Mesothelial cell of epicardium (in vitro differentiated cells): ENCODE results near the gene PASD1. TPM values are rescaled to one million over a fixed set of nuclear protein-coding genes. Genes with fewer than 3 reads are reported as not detected.

Experiments used
- DNase-seq, 2 experiments: peaks; one replicate each; pipeline ENCODE4 v3.0.0; 2021; ENCODE audit warnings: low spot score in 2 of 2; ENCODE audit not compliant: unreplicated experiment in 2 of 2
- H3K27ac Mint-ChIP-seq: 2 replicates; pipeline ENCODE4 v1.8.0; 2021; ENCODE audit warnings: mixed read lengths
- H3K27me3 Mint-ChIP-seq: 2 replicates; pipeline ENCODE4 v1.8.0; 2021; ENCODE audit warnings: low read depth, mixed read lengths
- H3K36me3 Mint-ChIP-seq: 2 replicates; pipeline ENCODE4 v1.8.0; 2021; ENCODE audit warnings: mixed read lengths
- H3K4me1 Mint-ChIP-seq: 2 replicates; pipeline ENCODE4 v1.8.0; 2021; ENCODE audit warnings: mixed read lengths
- H3K4me3 Mint-ChIP-seq: 2 replicates; pipeline ENCODE4 v1.8.0; 2021; ENCODE audit warnings: mild to moderate bottlenecking, moderate library complexity, mixed read lengths
- H3K9me3 Mint-ChIP-seq: 2 replicates; pipeline ENCODE4 v1.8.0; 2021; ENCODE audit warnings: mixed read lengths
- total RNA-seq: library from RNA; stranded (reverse); gene quantifications from 3 replicates; pipeline ENCODE4 v1.2.1, GENCODE V29; 2021
- TF ChIP-seq, protein P1 (sequence below): fragments of 200-600 bp; sonication (generic); IDR thresholded peaks from one replicate; pipeline ENCODE4 v1.5.0; 2021; ENCODE audit warnings: antibody characterized with exemption; ENCODE audit not compliant: unreplicated experiment

Gene PASD1
- total RNA-seq, 1 donor from 2014 or later = not detected

DNA sequence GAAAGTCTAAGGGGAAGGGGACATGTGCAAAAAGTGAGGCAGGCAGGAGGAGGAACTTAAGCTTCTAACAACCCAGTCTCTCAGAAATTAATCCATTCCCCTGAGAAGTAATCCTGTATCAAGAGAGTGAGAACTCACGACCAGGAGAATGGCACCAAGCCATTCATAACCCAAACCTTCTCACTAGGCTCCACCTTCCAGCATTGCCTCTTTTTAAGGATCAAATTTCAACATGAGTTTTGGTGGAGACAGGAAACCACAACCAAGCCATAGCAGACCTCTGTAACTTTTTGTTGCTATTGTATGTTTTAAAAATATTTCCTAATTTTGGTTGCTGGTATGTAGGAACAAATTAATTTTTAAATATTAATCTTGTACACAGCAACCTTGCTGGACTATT lies 32.8 kb downstream of the PASD1 start:
- TF ChIP-seq, protein P1, sequence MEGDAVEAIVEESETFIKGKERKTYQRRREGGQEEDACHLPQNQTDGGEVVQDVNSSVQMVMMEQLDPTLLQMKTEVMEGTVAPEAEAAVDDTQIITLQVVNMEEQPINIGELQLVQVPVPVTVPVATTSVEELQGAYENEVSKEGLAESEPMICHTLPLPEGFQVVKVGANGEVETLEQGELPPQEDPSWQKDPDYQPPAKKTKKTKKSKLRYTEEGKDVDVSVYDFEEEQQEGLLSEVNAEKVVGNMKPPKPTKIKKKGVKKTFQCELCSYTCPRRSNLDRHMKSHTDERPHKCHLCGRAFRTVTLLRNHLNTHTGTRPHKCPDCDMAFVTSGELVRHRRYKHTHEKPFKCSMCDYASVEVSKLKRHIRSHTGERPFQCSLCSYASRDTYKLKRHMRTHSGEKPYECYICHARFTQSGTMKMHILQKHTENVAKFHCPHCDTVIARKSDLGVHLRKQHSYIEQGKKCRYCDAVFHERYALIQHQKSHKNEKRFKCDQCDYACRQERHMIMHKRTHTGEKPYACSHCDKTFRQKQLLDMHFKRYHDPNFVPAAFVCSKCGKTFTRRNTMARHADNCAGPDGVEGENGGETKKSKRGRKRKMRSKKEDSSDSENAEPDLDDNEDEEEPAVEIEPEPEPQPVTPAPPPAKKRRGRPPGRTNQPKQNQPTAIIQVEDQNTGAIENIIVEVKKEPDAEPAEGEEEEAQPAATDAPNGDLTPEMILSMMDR = no peak
- no peaks in the 10 kb centered on the region for H3K4me1 Mint-ChIP-seq
- no peak for DNase-seq
- H3K9me3 Mint-ChIP-seq = peaks cover 18% of the 10 kb centered on the region
- H3K27ac Mint-ChIP-seq = no peak overlapping the region
- no peak overlapping the region for H3K4me3 Mint-ChIP-seq
- H3K36me3 Mint-ChIP-seq = no peaks in the 10 kb centered on the region
- H3K27me3 Mint-ChIP-seq = no peaks in the 10 kb centered on the region

DNA sequence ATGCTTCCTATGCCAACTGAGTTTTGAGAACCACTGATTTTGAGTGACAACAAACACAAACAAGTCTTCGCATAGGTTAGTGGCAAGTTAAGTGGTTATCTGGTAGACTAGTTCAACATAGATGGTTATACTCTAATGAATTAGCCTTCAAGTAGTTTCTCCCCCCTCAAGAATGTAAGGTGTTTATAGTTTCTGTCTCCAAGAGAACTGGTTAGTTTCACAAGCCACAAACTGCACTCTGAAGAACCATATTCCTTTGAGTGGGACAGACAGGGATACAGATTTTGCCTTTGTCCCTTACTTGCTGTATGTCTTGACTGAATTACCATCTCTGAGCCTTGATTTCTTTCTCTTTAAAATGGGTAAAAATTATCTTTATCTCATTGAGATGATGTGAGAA lies 41.5 kb downstream of the PASD1 start:
- Mint-ChIP-seq H3K27ac (no peak overlapping the region), H3K36me3 (no peaks in the 10 kb centered on the region), H3K9me3 (peaks cover 39% of the 10 kb centered on the region), H3K4me3 (no peak overlapping the region), H3K27me3 (peaks cover 13% of the 10 kb centered on the region), H3K4me1 (no peaks in the 10 kb centered on the region)
- no peak for DNase-seq
- TF ChIP-seq, protein P1 = no peak

DNA sequence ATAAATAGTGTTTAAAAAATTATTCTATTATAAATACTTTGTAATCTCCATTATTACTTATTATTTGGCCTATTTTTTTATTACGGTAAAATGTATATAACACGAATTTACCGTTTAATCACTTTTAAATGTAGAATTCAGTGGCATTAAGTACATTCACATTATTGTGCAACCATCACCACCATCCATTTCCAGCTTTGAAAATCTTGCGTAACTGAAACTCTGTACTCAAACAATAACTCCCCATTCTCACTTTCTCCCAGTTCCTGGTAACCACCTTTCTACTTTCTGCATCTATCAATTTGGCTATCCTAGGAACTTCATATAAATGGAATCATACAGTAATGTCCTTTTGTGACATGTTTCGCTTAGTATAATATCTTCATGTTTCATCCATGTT lies 45.7 kb downstream of the PASD1 start:
- Mint-ChIP-seq H3K4me3 (no peak overlapping the region), H3K27ac (no peak overlapping the region), H3K9me3 (peaks cover 19% of the 10 kb centered on the region), H3K4me1 (no peaks in the 10 kb centered on the region), H3K27me3 (peaks cover 13% of the 10 kb centered on the region), H3K36me3 (no peaks in the 10 kb centered on the region)
- DNase-seq = no peak
- TF ChIP-seq, protein P1 = no peak

DNA sequence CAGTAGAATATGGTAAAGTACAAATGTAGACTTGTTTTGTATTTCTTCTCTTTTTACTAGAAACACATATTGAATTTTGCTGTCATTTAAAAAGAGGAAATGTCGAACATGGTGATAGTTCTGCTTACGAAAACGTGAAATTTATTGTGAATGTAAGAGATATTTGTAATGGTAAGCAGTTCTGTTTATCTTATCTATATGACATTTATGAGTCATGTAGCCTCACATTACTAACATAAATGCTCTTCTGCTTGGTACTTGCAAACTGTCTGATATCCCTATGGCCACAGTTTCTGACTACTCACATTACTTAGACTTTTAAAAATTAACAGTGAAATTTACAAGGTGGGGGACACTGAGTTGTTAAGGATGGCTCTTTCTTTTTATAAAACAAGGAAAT lies 57.9 kb downstream of the PASD1 start:
- no peak for DNase-seq
- H3K27me3 Mint-ChIP-seq = peaks cover 15% of the 10 kb centered on the region
- TF ChIP-seq, protein P1 = no peak
- no peaks in the 10 kb centered on the region for H3K36me3 Mint-ChIP-seq
- H3K9me3 Mint-ChIP-seq = no peaks in the 10 kb centered on the region
- H3K4me3 Mint-ChIP-seq = no peak overlapping the region
- H3K27ac Mint-ChIP-seq = no peak overlapping the region
- no peaks in the 10 kb centered on the region for H3K4me1 Mint-ChIP-seq

DNA sequence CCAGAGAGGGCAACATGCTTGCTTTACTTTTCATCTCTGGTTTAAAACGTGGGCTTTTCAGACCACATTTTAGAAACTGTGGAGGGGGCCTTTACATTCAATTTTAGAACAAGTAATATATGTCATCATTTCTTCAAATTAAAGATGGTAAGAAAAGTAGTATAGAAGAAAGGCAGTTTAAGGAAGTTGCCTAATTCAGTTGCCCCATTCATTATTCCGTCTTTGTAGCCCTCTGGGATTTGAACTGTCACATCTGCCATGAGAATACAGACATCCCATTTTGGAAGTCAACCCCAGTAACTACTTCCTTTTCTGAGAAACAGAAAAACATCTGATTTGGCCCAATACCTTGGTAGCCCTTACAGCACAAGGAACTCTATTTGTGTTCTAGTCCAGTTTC lies 61.2 kb downstream of the PASD1 start:
- H3K9me3 Mint-ChIP-seq = peaks cover 2% of the 10 kb centered on the region
- H3K27me3 Mint-ChIP-seq = peaks cover 13% of the 10 kb centered on the region
- TF ChIP-seq, protein P1 = no peak
- no peak overlapping the region for H3K27ac Mint-ChIP-seq
- H3K4me3 Mint-ChIP-seq = no peak overlapping the region
- no peak for DNase-seq
- no peaks in the 10 kb centered on the region for H3K4me1 Mint-ChIP-seq
- H3K36me3 Mint-ChIP-seq = no peaks in the 10 kb centered on the region

DNA sequence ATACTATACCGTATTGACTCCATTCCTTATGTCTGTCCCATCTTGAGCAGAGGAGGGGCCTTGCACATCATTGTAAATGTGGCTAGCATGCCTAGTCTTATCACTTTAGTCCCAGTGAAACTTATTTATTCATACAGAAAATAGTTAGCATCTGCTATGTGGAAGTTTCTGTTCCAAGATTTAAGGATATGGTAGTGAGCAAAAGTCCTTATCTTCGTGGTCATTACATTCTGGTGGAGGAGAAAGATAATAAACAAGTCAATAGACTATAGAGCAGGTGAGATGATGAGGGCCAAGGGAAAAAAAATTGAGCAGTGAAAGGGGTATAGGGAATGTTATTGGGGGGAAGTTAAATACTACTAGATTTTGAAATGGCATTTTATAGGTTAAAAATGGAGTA lies 68.3 kb downstream of the PASD1 start:
- Mint-ChIP-seq H3K4me1 (no peaks in the 10 kb centered on the region), H3K4me3 (no peak overlapping the region), H3K36me3 (no peaks in the 10 kb centered on the region), H3K27me3 (peaks cover 3% of the 10 kb centered on the region), H3K27ac (no peak overlapping the region), H3K9me3 (peaks cover 8% of the 10 kb centered on the region)
- TF ChIP-seq, protein P1 = no peak
- no peak for DNase-seq
